GM18507 (cell line): ENCODE measurements around the gene SPTLC2.
"Not testable (repeated sequence)": the region's sequence is repeated elsewhere in the genome, so short reads cannot be mapped to it uniquely, and the experiment has no call there.

Experiments used
- DNase-seq: peaks from one replicate; pipeline ENCODE4 v3.0.0; 2011; ENCODE audit warnings: low read depth; ENCODE audit not compliant: insufficient read length; ENCODE audit errors: extremely low spot score
- FAIRE-seq: peaks from 2 replicates; lab custom pipeline; 2011; peaks lifted over from hg19 to GRCh38; lab: Jason Lieb, UNC

The SPTLC2 gene

DNA sequence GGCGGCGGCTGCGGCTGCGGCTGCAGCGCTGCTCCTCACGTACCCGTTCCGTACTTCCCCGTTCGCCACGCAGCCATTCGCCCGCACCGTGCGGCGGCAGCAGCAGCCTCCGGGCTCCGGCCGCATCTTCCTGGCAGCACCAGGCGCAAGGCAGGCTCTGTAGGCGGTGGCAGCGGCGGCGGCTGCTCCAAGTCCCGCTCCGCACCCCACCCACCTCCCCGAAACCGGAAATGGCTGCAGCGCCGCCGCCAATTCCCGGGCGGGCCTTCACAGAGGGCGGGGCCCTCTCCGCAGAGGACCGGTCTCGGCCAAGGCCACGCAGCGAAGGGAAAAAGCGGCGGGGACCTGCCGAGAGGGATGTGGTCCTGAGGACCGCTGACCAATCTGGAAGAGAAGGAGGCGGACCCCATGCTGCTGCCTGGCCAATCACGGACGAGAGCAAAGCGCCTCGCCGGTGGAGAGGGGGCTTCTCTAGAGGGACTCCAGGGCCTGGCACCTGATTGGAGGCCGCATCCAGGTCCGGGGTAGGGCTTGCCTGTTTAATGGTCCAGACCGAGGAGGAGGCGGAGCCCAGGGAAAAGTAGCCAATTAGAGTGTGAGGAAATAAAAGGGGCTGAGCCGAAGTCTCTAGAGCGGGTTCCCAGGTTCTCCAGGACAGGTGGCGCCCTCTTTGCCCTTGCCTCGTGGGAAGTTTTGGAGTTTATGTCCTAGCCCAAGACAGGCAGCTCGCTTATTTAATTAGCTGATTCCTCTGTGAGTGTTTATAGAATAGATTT is at the start of gene SPTLC2:
Gene SPTLC2 (minus strand): TSS at position 184 of the 776 bp plus-strand sequence. CDS start 58 bp downstream, at position 126.
- FAIRE-seq (peak; percentile 99), DNase-seq (peak; percentile 97)

DNA sequence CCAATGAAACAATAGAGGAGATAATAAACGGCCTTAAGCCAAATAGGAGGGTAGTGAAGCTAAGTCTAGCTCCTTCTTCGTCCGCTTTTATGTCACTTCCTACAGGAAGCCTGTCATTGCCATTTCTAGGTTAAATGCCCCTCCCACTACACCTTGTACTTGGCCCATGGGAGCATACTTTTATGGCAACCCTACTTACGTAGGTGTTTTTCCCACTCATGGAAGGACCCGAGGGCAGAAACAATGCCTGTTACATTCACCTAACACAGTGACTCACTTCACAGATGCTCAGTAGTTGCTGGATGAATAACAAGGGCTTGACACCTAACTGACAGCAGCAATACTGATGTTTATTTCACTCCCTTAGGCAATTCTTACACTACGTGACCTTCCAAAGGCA is 46.9 kb upstream of the SPTLC2 start:
- DNase-seq (no peak), FAIRE-seq (no peak)

- not testable (repeated sequence) for FAIRE-seq, DNase-seq
These were observed 45.1 kb upstream of the SPTLC2 start for GRCh38 chr14:77661562-77661961.

GRCh38 chr14:77660754-77661153 is 44.3 kb upstream of the SPTLC2 start:
- no peak for FAIRE-seq
- DNase-seq: no peak

DNA sequence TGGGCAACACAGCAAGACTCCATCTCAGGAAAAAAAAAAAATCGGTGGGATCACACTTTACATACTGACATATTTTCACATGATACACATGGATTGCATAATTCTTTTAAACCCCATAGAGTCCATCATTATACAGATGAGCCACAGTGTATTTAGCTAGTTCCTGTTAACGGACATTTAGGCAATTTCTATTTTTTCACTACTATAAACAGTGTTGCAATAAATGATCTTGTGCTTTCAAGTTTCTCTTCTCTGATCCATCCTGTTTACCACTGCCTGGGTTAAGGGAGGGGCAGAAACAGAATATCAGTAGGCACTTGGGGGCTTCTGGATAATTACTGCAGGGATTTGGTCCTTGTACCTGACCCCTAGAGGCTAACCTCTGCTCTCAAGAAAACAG is 43.4 kb upstream of the SPTLC2 start:
- FAIRE-seq (no peak), DNase-seq (no peak)

- DNase-seq (no peak), FAIRE-seq (no peak)
These were observed 40.8 kb upstream of the SPTLC2 start for GRCh38 chr14:77657280-77657679.

- FAIRE-seq (no peak), DNase-seq (no peak)
These were observed 37.6 kb upstream of the SPTLC2 start for GRCh38 chr14:77654001-77654441.

DNA sequence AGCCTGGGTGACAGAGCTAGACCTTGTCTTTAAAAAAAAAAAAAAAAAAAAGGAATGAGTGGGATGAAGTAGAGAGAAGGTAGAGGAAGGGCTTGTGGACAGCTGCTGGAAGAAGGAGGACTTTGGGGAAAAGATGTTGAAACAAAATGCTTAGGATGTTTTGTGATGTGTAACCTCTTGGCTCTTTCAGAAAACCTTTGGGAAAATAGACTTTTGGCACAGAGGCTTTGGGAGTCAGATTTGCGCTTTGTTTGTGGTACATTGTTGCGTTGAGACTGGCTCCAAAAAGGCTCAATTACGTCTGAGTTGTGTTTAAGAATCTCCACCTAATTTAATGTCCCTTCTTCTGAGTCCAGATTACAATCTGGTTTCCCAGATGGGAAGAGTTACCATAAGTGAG is 32.9 kb upstream of the SPTLC2 start:
- DNase-seq: no peak

DNA sequence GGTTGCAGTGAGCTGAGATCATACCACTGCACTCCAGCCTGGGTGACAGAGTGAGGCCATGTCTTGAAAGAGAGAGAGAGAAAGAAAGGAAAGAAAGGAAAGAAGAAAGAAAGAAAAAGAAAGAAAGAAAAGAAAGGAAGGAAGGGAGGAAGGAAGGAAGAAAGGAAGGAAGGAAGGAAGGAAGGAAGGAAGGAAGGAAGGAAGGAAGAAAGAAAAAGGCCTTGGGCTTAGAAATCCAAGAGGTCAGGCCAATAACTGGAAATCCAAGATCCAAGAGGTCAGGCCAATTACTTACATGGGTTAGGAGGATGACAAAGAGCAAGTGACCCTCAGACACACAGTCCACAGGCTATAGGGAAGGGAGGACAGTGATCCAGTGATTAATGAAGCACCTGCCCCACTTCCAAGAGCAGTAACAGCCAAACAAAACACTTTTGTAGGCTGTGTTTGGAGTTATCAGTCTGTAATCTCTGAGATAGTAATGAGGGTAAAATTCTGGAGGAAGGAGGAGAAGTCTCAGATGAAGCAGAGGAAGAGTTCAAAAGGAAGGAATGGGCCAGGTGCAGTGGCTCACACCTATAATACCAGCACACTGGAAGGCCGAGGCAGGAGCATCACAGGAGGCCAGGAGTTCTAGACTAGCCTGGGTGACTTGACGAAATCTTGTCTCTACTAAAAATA is 32.2 kb upstream of the SPTLC2 start:
- FAIRE-seq (no peak), DNase-seq (no peak)

More for the DNA sequence above, 32.9 kb upstream of the SPTLC2 start:
- no peak for FAIRE-seq

- DNase-seq (no peak), FAIRE-seq (no peak)
These were observed 31.4 kb upstream of the SPTLC2 start for GRCh38 chr14:77647853-77648252.

DNA sequence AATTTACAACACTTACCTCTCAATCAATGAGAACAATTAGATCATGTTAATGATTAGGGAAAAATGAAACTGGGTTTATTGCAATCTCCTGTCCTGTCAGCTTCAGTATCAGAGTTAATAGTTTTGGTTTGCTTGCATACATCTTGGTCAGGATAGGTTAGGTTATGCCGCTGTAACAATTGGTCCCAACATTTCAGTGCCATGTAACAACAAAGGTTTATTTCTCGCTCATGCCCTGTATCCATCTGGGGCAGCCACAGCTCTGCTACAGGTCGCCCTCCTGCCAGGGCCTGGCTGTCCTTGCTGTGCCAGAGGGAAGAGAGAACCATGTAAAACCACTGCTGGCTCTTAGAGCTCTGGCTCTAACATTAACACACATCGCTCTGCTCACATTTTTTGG is 30.5 kb upstream of the SPTLC2 start:
- no peak for FAIRE-seq
- DNase-seq: no peak

GRCh38 chr14:77645520-77646230 is 29.2 kb upstream of the SPTLC2 start:
- DNase-seq (no peak), FAIRE-seq (no peak)

DNA sequence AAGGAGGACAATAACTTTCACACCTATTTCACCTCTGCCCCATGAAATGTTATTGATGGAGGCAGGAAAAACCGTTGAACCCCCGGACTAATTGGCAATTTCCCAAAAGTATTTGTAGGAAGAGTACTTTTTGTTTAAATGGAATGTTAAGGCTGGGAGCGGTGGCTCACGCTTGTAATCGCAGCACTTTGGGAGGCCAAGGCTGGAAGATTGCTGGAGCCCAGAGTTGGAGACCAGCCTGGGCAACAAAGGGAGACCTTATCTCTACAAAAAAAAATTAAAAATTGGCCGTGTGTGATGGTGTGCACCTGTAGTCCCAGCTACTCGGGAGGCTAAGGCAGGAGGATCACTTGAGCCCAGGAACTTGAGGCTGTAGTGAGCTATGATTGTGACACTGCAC is 26.0 kb upstream of the SPTLC2 start:
- no peak for DNase-seq
- FAIRE-seq: no peak

- FAIRE-seq (peak; percentile 75), DNase-seq (peak; percentile 44)
These were observed 25.3 kb upstream of the SPTLC2 start for GRCh38 chr14:77641534-77642341.

DNA sequence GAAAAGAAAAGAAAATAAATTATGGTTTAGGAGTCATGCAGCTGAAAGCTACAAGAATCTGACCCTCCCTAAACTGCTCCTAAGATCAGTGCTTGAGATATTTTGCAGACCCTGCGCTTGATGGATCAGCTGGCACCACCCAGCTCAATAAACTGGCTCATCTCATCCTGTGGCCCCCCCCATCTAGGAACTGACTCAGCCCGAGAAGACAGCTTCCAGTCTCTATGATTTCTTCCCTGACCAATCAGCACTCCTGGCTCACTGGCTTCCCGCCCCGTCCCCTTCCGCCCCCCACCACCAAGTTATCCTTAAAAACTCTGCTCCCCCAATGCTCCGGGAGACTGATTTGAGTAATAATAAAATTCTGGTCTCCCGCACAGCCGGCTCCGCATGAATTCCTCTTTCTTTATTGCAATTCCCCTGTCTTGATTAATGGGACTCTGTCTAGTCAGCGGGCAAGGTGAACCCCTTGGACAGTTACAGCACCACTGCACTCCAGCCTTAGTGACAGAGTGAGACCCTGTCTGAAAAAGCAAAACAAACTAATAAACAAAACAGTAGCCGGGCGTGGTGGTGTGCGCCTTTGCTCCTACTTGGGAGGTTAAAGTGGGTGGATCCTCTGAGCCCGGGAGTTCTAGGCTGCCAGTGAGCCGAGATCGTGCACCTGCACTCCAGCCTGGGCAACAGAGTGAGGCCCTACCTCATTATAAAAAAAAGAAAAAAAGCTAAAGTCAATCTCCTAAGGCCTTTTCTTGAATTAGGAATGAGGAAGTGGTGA is 24.5 kb upstream of the SPTLC2 start:
- DNase-seq (no peak), FAIRE-seq (peak; percentile 59)

- FAIRE-seq (no peak), DNase-seq (no peak)
These were observed 22.3 kb upstream of the SPTLC2 start for GRCh38 chr14:77638771-77639171.

DNA sequence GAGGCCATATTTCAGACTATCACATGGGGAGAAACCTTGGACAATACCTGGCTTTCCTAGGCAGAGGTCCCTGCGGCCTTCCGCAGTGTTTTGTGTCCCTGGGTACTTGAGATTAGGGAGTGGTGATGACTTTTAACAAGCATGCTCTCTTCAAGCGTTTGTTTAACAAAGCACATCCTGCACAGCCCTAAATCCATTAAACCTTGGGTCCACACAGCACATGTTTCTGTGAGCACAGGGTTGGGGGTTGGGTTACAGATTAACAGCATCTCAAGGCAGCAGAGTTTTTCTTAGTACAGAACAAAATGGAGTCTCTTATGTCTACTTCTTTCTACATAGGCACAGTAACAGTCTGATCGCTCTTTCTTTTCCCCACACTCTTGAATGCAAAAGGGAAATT is 19.4 kb upstream of the SPTLC2 start:
- DNase-seq, FAIRE-seq: not testable (repeated sequence)

- FAIRE-seq, DNase-seq: not testable (repeated sequence)
These were observed 19.0 kb upstream of the SPTLC2 start for GRCh38 chr14:77635466-77635865.

- FAIRE-seq (no peak), DNase-seq (no peak)
These were observed 13.7 kb upstream of the SPTLC2 start for GRCh38 chr14:77630111-77630510.
